Mucosa of rectum (tissue), 2 donors: ENCODE data around the gene SLC23A3.
A peak's percentile ranks its signal among the peaks of the same experiment; 100 is the strongest.

Experiments used
- H3K27ac ChIP-seq, 2 donors: one replicate each; pipeline ENCODE4 v1.7.0; 2013; ENCODE audit warnings: inconsistent platforms in 2 of 2, low read depth in 2 of 2, low read length in 2 of 2
- H3K27me3 ChIP-seq, 2 donors: one replicate each; pipeline ENCODE4 v1.7.0; 2013; ENCODE audit warnings: low read length in 2 of 2; ENCODE audit not compliant: control insufficient read depth in 2 of 2, insufficient read depth in 2 of 2
- H3K36me3 ChIP-seq, 2 donors: one replicate each; pipeline ENCODE4 v1.7.0; 2013; ENCODE audit warnings: low read length in 2 of 2; ENCODE audit not compliant: control insufficient read depth in 2 of 2, insufficient read depth in 2 of 2
- H3K4me1 ChIP-seq, 2 donors: one replicate each; pipeline ENCODE4 v1.7.0; 2013; ENCODE audit warnings: low read length in 2 of 2, mild to moderate bottlenecking in 1 of 2; ENCODE audit not compliant: control insufficient read depth in 2 of 2, insufficient read depth in 2 of 2
- H3K4me3 ChIP-seq, 2 donors: one replicate each; pipeline ENCODE4 v1.7.0; 2013; ENCODE audit warnings: low read length in 2 of 2
- H3K9ac ChIP-seq, 2 donors: one replicate each; pipeline ENCODE4 v1.7.0; 2013; ENCODE audit warnings: low read length in 2 of 2, low read depth in 1 of 2, mild to moderate bottlenecking in 1 of 2
- H3K9me3 ChIP-seq, 2 donors: one replicate each; pipeline ENCODE4 v1.7.0; 2013; ENCODE audit warnings: low read length in 2 of 2; ENCODE audit not compliant: control insufficient read depth in 2 of 2
- donor health status: healthy.
- donor health status: Normal muscosa, but diverticular disease.

Gene SLC23A3

GRCh38 chr2:219175928-219176817 is 6.3 kb upstream of the SLC23A3 start:
- Histone ChIP-seq H3K36me3 (peaks cover 50 to 53% of the 10 kb centered on the region in 2 donors), H3K9me3 (no peaks in the 10 kb centered on the region), H3K4me1 (peaks cover 26 to 31% of the 10 kb centered on the region in 2 donors), H3K9ac (peak overlapping the region; percentile 97 to 98), H3K27me3 (no peaks in the 10 kb centered on the region), H3K27ac (peak overlapping the region; percentile 99 to 100), H3K4me3 (peak overlapping the region; percentile 95 to 98)

GRCh38 chr2:219175486-219175885 is 5.7 kb upstream of the SLC23A3 start:
- Histone ChIP-seq H3K27me3 (no peaks in the 10 kb centered on the region), H3K36me3 (peaks cover 43 to 46% of the 10 kb centered on the region in 2 donors), H3K4me3 (peak overlapping the region; percentile 95 to 98), H3K9ac (peak overlapping the region; percentile 97 to 98), H3K9me3 (no peaks in the 10 kb centered on the region), H3K27ac (peak overlapping the region in 1 of 2 donors; percentile 99), H3K4me1 (peaks cover 26 to 36% of the 10 kb centered on the region in 2 donors)

DNA sequence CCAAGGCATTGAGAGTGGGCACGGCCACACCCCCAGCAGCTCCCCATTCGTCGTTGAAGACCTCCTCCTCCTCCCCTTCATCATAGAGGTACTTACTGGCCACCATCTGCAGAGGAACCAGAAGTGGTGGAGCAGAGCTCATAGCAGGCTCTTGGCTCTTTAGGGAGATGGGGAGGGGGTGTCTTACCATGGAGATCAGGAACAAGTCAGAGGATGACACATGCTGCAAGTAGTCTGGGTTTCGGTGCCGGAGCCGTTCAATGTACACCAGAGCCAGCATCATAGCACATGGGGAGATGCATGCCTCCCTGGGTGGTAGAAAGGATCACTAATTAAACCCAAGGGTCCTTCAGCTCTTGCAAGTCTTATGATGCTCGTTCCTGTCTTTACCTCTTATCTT is 5.0 kb upstream of the SLC23A3 start:
- Histone ChIP-seq H3K9ac (no peak overlapping the region), H3K4me1 (peaks cover 30 to 35% of the 10 kb centered on the region in 2 donors), H3K36me3 (peaks cover 37 to 40% of the 10 kb centered on the region in 2 donors), H3K27ac (no peak overlapping the region), H3K4me3 (peak overlapping the region in 1 of 2 donors; percentile 42), H3K9me3 (no peaks in the 10 kb centered on the region), H3K27me3 (no peaks in the 10 kb centered on the region)

DNA sequence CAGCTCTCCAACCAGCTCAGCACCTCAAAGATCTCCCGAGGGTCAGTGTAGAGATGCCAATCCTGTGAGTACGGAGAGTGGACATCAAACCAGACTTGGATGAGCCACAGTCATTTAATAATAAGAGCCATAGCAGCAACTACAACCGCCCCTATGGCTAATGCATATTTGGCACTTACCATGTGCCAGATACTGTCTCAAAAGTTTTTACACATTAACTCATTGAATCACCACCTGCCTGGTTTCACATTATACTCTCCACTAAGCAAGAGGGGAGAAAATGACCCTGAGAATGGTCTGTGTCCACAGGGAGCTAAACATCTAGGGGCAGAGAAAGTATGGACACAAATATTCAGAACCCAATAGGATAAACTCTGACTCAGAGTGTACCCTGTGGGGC is 4.3 kb upstream of the SLC23A3 start:
- H3K27ac ChIP-seq, result no peak overlapping the region
- no peaks in the 10 kb centered on the region for H3K9me3 ChIP-seq
- H3K36me3 ChIP-seq, result peaks cover 37% of the 10 kb centered on the region in 2 donors
- H3K4me1 ChIP-seq, result peaks cover 28 to 29% of the 10 kb centered on the region in 2 donors
- no peaks in the 10 kb centered on the region for H3K27me3 ChIP-seq
- H3K4me3 ChIP-seq, result no peak overlapping the region
- no peak overlapping the region for H3K9ac ChIP-seq

GRCh38 chr2:219173176-219173575 is 3.3 kb upstream of the SLC23A3 start:
- no peak overlapping the region for H3K4me3 ChIP-seq
- H3K9me3 ChIP-seq, result no peaks in the 10 kb centered on the region
- peaks cover 37% of the 10 kb centered on the region in 2 donors for H3K36me3 ChIP-seq
- H3K27me3 ChIP-seq, result no peaks in the 10 kb centered on the region
- H3K9ac ChIP-seq, result no peak overlapping the region
- no peak overlapping the region for H3K27ac ChIP-seq
- H3K4me1 ChIP-seq, result peaks cover 23% of the 10 kb centered on the region in 2 donors

GRCh38 chr2:219172231-219173154 is 2.7 kb upstream of the SLC23A3 start:
- Histone ChIP-seq H3K4me1 (peaks cover 23% of the 10 kb centered on the region in 2 donors), H3K4me3 (no peak overlapping the region), H3K27ac (no peak overlapping the region), H3K36me3 (peaks cover 37% of the 10 kb centered on the region in 2 donors), H3K27me3 (no peaks in the 10 kb centered on the region), H3K9me3 (no peaks in the 10 kb centered on the region), H3K9ac (no peak overlapping the region)

DNA sequence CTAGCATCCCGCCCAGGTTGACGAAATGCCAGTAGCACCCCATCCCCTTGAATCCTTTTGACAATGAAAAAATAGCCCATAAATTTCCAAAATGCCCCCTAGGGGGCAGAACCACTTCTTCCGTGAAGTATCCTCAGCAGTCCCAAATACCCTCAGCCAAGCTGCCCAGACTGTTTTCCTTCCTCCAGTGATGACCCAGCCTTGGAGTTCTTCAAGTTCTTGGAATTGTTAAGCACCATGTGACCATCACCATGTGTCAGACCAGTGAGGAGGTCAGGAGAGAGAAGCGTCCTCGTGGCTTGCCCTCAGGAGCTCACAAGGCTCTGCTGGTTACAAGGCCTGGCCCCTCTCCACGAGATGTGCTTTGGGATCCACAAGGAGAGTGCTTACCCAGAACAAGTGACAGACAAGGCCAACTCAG is 1.4 kb upstream of the SLC23A3 start:
- Histone ChIP-seq H3K36me3 (peaks cover 37% of the 10 kb centered on the region in 2 donors), H3K27me3 (no peaks in the 10 kb centered on the region), H3K9me3 (no peaks in the 10 kb centered on the region), H3K27ac (peak overlapping the region in 1 of 2 donors; percentile 16), H3K4me3 (no peak overlapping the region), H3K4me1 (peaks cover 22 to 23% of the 10 kb centered on the region in 2 donors), H3K9ac (no peak overlapping the region)

- Histone ChIP-seq H3K4me1 (peaks cover 10% of the 10 kb centered on the region in 2 donors), H3K4me3 (no peak overlapping the region), H3K9ac (no peak overlapping the region), H3K27me3 (no peaks in the 10 kb centered on the region), H3K36me3 (peaks cover 25 to 28% of the 10 kb centered on the region in 2 donors), H3K9me3 (no peaks in the 10 kb centered on the region), H3K27ac (no peak overlapping the region)
Observed at GRCh38 chr2:219168932-219169331, 897 bp downstream of the SLC23A3 start.

- peaks cover 21 to 23% of the 10 kb centered on the region in 2 donors for H3K36me3 ChIP-seq
- no peak overlapping the region for H3K4me3 ChIP-seq
Observed at GRCh38 chr2:219168526-219168925, 1.3 kb downstream of the SLC23A3 start.

More at GRCh38 chr2:219168526-219168925, 1.3 kb downstream of the SLC23A3 start:
- Histone ChIP-seq H3K4me1 (peaks cover 10% of the 10 kb centered on the region in 2 donors), H3K9ac (no peak overlapping the region), H3K27me3 (no peaks in the 10 kb centered on the region), H3K27ac (no peak overlapping the region), H3K9me3 (no peaks in the 10 kb centered on the region)
